ENCODE measurements around the gene SRD5A1.
A peak's percentile ranks its signal among the peaks of the same experiment; 100 is the strongest.

Gene SRD5A1

DNA sequence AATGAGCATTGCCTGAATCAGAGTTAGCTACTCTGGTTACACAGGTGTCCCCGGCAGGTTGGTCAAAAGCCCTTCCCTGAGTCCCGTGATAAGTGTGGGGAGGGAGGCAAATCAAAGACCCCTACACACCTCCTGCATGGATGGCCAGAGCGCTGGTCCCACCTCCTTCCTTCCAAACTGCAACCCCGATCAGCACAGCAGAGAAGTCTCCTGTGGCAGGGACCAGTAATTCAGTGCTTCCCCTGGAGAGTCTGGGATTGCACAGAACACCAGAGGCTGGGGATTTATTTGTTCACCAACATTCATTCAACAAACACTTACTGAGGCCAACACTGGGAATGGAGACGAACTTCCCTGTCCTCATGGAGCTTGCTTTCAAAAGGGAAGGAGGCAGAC is 46.6 kb upstream of the SRD5A1 start:
- no peak overlapping the region for H3K4me3 ChIP-seq (ENCODE audit: low read depth, low read length)
- no peak for TF ChIP-seq MYC (IDR thresholded peaks at IDR 0.05; ENCODE audit: low read depth, low read length)
- no peak for TF ChIP-seq POLR2A (IDR thresholded peaks at IDR 0.05; ENCODE audit: extremely low read depth, insufficient read length)
- TF ChIP-seq, protein P1, sequence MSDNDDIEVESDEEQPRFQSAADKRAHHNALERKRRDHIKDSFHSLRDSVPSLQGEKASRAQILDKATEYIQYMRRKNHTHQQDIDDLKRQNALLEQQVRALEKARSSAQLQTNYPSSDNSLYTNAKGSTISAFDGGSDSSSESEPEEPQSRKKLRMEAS (IDR thresholded peaks at IDR 0.05; ENCODE audit: low read depth, low read length), result no peak
- TF ChIP-seq, protein P2, sequence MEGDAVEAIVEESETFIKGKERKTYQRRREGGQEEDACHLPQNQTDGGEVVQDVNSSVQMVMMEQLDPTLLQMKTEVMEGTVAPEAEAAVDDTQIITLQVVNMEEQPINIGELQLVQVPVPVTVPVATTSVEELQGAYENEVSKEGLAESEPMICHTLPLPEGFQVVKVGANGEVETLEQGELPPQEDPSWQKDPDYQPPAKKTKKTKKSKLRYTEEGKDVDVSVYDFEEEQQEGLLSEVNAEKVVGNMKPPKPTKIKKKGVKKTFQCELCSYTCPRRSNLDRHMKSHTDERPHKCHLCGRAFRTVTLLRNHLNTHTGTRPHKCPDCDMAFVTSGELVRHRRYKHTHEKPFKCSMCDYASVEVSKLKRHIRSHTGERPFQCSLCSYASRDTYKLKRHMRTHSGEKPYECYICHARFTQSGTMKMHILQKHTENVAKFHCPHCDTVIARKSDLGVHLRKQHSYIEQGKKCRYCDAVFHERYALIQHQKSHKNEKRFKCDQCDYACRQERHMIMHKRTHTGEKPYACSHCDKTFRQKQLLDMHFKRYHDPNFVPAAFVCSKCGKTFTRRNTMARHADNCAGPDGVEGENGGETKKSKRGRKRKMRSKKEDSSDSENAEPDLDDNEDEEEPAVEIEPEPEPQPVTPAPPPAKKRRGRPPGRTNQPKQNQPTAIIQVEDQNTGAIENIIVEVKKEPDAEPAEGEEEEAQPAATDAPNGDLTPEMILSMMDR (IDR thresholded peaks at IDR 0.05; ENCODE audit: low read depth, low read length), result no peak

DNA sequence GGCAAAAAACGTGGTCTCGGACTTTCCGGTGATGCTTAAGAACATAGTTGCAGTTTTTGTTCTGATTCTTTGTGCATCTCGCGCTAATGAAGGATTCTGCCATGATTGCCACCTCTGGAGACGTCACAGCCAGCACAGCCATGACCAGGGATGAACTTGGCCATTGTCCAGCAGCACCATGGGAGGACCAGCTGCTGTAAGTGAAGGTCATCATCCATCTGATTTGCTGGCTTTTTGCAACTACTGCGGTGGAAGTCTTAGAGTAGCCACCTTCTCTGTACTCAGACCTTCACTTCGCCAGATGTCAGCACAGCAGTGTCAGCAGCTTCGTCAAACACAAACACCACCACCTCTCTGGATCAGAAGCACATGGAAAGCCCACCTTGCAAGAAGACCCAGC is 46.1 kb upstream of the SRD5A1 start:
- no peak for DNase-seq (ENCODE audit: low read depth)
- TF ChIP-seq POLR2A (IDR thresholded peaks at IDR 0.05; ENCODE audit: extremely low read depth, insufficient read length), result no peak
- TF ChIP-seq, protein P2 (IDR thresholded peaks at IDR 0.05; ENCODE audit: low read depth, low read length), result no peak
- TF ChIP-seq, protein P1 (IDR thresholded peaks at IDR 0.05; ENCODE audit: low read depth, low read length), result no peak
- TF ChIP-seq MYC (IDR thresholded peaks at IDR 0.05; ENCODE audit: low read depth, low read length), result no peak
- H3K4me3 ChIP-seq (ENCODE audit: low read depth, low read length), result no peak overlapping the region

More for the DNA sequence above, 46.6 kb upstream of the SRD5A1 start:
- DNase-seq (ENCODE audit: low read depth), result no peak

DNA sequence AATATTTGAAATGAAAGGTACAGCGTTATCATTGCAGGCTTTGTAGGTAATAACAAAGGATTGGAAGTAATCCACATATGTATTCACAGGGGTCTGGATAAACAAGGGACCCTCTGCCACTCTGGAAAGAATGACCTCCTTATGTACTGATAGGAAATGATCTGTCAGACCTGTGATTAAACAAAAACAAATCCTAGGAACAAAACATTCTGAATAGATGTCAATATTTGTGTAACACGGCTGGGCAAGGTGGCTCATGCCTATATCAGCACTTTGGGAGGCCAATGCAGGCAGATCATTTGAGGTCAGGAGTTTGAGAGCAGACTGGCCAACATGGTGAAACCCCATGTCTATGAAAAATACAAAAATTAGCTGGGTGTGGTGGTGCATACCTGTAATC is 42.7 kb upstream of the SRD5A1 start:
- no peak for DNase-seq (ENCODE audit: low read depth)
- H3K4me3 ChIP-seq (ENCODE audit: low read depth, low read length), result no peak overlapping the region
- no peak for TF ChIP-seq POLR2A (IDR thresholded peaks at IDR 0.05; ENCODE audit: extremely low read depth, insufficient read length)
- TF ChIP-seq MYC (IDR thresholded peaks at IDR 0.05; ENCODE audit: low read depth, low read length), result no peak
- TF ChIP-seq, protein P2 (IDR thresholded peaks at IDR 0.05; ENCODE audit: low read depth, low read length), result no peak
- TF ChIP-seq, protein P1 (IDR thresholded peaks at IDR 0.05; ENCODE audit: low read depth, low read length), result no peak

DNA sequence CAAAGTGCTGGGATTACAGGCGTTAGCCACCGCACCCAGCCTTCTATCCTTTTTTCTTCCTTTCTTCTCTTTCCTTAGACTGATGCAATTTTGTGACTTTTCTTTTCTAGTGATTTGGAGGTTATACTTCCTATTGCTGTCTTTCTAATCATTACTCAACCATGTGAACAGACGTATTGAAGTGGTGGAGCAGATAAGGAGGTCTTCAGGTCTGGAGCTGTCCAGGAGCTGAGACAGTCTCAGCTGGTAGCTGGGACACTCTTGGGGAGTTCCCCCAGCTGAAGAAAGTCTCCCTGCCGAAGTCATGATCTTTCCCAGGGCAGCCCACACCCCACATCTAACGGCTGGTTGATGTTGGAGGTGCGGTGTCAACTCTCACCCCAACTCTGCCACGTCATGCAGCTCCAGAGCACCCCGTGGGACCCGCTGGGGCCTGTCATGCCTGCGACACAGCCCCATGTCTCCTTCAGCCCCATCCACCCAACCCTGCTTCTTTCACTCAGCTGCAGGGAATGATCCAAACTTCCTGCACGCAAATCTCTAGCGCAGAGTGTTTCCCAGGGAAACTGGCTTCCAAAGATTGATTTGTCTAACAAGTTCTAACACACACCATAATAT is 41.5 kb upstream of the SRD5A1 start:
- DNase-seq (ENCODE audit: low read depth), result no peak
- TF ChIP-seq, protein P2 (IDR thresholded peaks at IDR 0.05; ENCODE audit: low read depth, low read length), result no peak
- TF ChIP-seq, protein P1 (IDR thresholded peaks at IDR 0.05; ENCODE audit: low read depth, low read length), result no peak
- TF ChIP-seq POLR2A (IDR thresholded peaks at IDR 0.05; ENCODE audit: extremely low read depth, insufficient read length), result no peak
- TF ChIP-seq MYC (IDR thresholded peaks at IDR 0.05; ENCODE audit: low read depth, low read length), result no peak
- no peak overlapping the region for H3K4me3 ChIP-seq (ENCODE audit: low read depth, low read length)

DNA sequence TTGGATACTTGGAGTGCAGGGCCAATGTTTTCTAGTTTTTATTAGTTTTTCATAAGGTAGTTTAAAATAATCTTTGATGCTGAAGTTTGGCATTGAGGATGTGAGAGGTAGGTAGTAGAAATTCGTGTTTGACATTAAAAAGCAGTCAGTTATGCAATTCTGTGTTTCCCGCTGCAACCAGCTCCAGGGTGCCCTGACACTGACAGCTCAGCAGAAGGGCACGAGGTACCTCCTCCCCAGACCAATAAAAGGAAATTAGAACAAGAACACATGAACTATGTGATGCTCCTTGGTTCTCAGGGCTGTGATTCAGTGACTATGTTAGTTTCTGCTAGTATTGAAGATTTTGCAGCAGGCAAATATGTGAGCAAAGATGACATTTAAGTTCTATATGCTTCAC is 40.6 kb upstream of the SRD5A1 start:
- peak; percentile 24 for DNase-seq (ENCODE audit: low read depth)
- TF ChIP-seq MYC (IDR thresholded peaks at IDR 0.05; ENCODE audit: low read depth, low read length), result no peak
- TF ChIP-seq, protein P1 (IDR thresholded peaks at IDR 0.05; ENCODE audit: low read depth, low read length), result 0 out of 2 replicates have a peak, but pooled peaks have one; percentile 21
- H3K4me3 ChIP-seq (ENCODE audit: low read depth, low read length), result no peak overlapping the region

DNA sequence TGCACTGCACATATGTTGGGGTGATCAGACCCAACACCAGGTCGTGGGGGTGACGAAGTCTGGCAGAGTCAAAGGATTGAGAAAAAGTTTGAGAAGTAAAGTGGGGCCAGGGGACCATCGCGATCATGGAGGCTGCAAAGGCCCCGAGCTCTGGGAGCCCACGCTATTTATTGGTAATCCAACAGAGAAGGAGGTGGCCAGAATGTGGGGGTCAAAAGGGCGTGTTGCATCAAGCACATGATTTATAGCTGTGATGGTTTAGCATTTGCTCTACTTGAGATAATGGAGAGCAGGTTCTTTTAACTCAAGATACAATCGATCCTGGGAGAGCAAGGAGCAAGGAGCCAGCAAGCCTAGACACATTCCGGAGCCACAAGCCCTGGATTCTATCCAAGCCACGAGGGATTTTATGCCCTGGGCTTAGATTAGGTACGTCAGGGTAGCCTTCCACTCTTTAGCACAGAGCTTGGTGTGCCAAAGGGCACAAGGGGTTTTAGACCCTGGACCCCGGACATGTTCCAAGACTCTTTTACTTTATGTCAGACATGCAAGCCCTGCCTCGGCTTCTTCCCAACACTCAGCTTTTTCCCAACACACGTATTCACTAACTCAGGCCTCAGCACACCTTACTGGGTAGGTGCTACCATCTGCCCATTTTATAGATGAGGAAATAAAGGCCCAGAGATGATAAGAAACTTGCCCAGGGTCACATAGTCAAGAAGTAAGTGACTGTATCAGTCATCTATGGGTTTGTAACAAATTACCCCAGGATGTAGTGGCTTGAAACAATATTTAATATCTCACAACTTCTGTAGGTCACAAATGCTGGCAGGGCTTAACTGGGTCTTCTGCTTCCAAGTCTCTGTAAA is 39.9 kb upstream of the SRD5A1 start:
- TF ChIP-seq, protein P1 (IDR thresholded peaks at IDR 0.05; ENCODE audit: low read depth, low read length), result no peak
- no peak for TF ChIP-seq MYC (IDR thresholded peaks at IDR 0.05; ENCODE audit: low read depth, low read length)
- TF ChIP-seq, protein P2 (IDR thresholded peaks at IDR 0.05; ENCODE audit: low read depth, low read length), result no peak
- DNase-seq (ENCODE audit: low read depth), result no peak

More for the DNA sequence above, 39.9 kb upstream of the SRD5A1 start:
- no peak overlapping the region for H3K4me3 ChIP-seq (ENCODE audit: low read depth, low read length)
